K562 (cell line): ENCODE measurements around the gene RFNG. TPM values are rescaled to one million over a fixed set of nuclear protein-coding genes. Genes with fewer than 3 reads are reported as not detected.

Source experiments
- CSDE1 ChIP-seq, 2 experiments: fragments of 450-650 bp; IDR thresholded peaks; 2 replicates each; pipeline ENCODE4 v1.6.1; 2016; ENCODE audit warnings: mild to moderate bottlenecking in 1 of 2
- EZH2 ChIP-seq: IDR thresholded peaks from 2 replicates; pipeline ENCODE4 v1.6.1; 2012; ENCODE audit warnings: low read depth, mild to moderate bottlenecking, inconsistent platforms, low read length, borderline replicate concordance
- FOXA1 ChIP-seq: fragments of 450-650 bp; IDR thresholded peaks from 2 replicates; pipeline ENCODE4 v1.6.1; 2016; ENCODE audit warnings: mild to moderate bottlenecking, borderline replicate concordance
- HNRNPUL1 ChIP-seq: fragments of 200-400 bp; formaldehyde crosslinking; IDR thresholded peaks from 2 replicates; pipeline ENCODE4 v1.6.1; 2017; ENCODE audit warnings: low read length
- ILK ChIP-seq: fragments of 450-650 bp; IDR thresholded peaks from 2 replicates; pipeline ENCODE4 v1.6.1; 2016; ENCODE audit warnings: missing genetic modification characterization, low read depth, mild to moderate bottlenecking, missing compliant biosample characterization, moderate library complexity, borderline replicate concordance
- JUND ChIP-seq, 2 experiments: IDR thresholded peaks; 2 replicates in 1 of 2; 3 replicates in 1 of 2; pipeline ENCODE4 v1.6.1; 2011; ENCODE audit warnings: borderline replicate concordance in 2 of 2, low read depth in 2 of 2, low read length in 2 of 2, improper control_type of control experiment in 1 of 2, missing biosample characterization in 1 of 2, missing genetic modification characterization in 1 of 2, missing genetic modification reagents in 1 of 2
- MGA ChIP-seq: fragments of 450-650 bp; IDR thresholded peaks from 2 replicates; pipeline ENCODE4 v1.6.1; 2016; ENCODE audit warnings: mild to moderate bottlenecking, moderate library complexity
- NFE2 ChIP-seq: IDR thresholded peaks from 2 replicates; pipeline ENCODE4 v1.6.1; 2014; ENCODE audit warnings: antibody characterized with exemption, low read depth
- POLR2AphosphoS5 ChIP-seq: IDR thresholded peaks from 2 replicates; pipeline ENCODE4 v1.6.1; 2011; ENCODE audit warnings: mild to moderate bottlenecking, low read depth, low read length, moderate library complexity; ENCODE audit not compliant: control insufficient read depth, insufficient read depth
- RFX7 ChIP-seq: fragments of 250-450 bp; sonication (Bioruptor Pico); IDR thresholded peaks from 2 replicates; pipeline ENCODE4 v1.5.1; 2021; ENCODE audit warnings: mild to moderate bottlenecking
- SREBF1 ChIP-seq: fragments of 150-350 bp; IDR thresholded peaks from 2 replicates; pipeline ENCODE4 v1.6.1; 2014; ENCODE audit warnings: antibody characterized with exemption, low read depth, low read length, borderline replicate concordance
- ZFPM2 ChIP-seq: fragments of 250-450 bp; sonication (Bioruptor Pico); IDR thresholded peaks from 2 replicates; pipeline ENCODE4 v1.5.1; 2022; ENCODE audit warnings: mild to moderate bottlenecking
- ZHX1 ChIP-seq: fragments of 150-350 bp; conservative IDR thresholded peaks from 2 replicates; pipeline ENCODE4 v1.6.1; 2014; ENCODE audit warnings: low read length
- ZNF24 ChIP-seq: fragments of 450-650 bp; IDR thresholded peaks from 2 replicates; pipeline ENCODE4 v1.6.1; 2016
- polyA plus RNA-seq, 8 experiments: library from polyadenylated mRNA; depleted of rRNA in 4 of 8; stranded (reverse) in 5 of 8; unstranded in 3 of 8; fragments of >200 nt; fragmentation: Nextera tagmentation in 2 of 8; fragmentation: Illumina TruSeq in 1 of 8; extraction: Ambion mirVana in 2 of 8; extraction: Trizol in 1 of 8; gene quantifications; 2 replicates each; pipeline versions ENCODE4 v1.2.1 to v1.2.3, GENCODE V29; 2011 to 2014; ENCODE audit warnings: inconsistent platforms in 1 of 8, missing spikeins in 1 of 8
- total RNA-seq, 7 experiments: library from RNA; depleted of rRNA in 6 of 7; stranded (reverse); fragments of >200 nt in 6 of 7; fragmentation: Illumina TruSeq in 2 of 7; extraction: Trizol in 2 of 7; gene quantifications; 2 replicates each; pipeline versions ENCODE4 v1.2.1 to v1.2.3, GENCODE V29; 2011 to 2021; ENCODE audit warnings: low replicate concordance in 1 of 7

RFNG gene
- total and polyA plus RNA-seq, 9 of the 15 experiments (the other 6 are each of a cell fraction or from before 2014, with no cell fraction given) = 0.32 to 32.8 (median 9.5) TPM

- TF ChIP-seq ZHX1 = no peak
- TF ChIP-seq POLR2AphosphoS5 = no peak
- peak; percentile 79 for TF ChIP-seq JUND (IDR thresholded peaks at IDR 0.05; ENCODE audit: borderline replicate concordance, low read depth, low read length)
- TF ChIP-seq JUND (tag; IDR thresholded peaks at IDR 0.05; ENCODE audit: borderline replicate concordance, low read depth, low read length) = no peak; the same call in 2 of the 3 replicates
- TF ChIP-seq NFE2 = no peak
- peak; percentile 83; the same call in 1 of the 2 replicates for TF ChIP-seq SREBF1
- TF ChIP-seq ZNF24 = peak; percentile 35; the same call in 1 of the 2 replicates
- TF ChIP-seq HNRNPUL1 = no peak
- TF ChIP-seq CSDE1 (IDR thresholded peaks at IDR 0.05) = no peak
- no peak for TF ChIP-seq EZH2
- no peak for TF ChIP-seq MGA
- TF ChIP-seq FOXA1 = no peak
- 0 out of 2 replicates have a peak, but pooled peaks have one; percentile 38 for TF ChIP-seq ZFPM2 (CRISPR knock-in tag)
- TF ChIP-seq ILK (tag) = no peak
- TF ChIP-seq RFX7 = no peak
These were observed 14.2 kb upstream of the RFNG start, which contains the start of gene DUS1L (continued) for GRCh38 chr17:82065638-82066303.
